HPDE6-E6E7 (cell line): ENCODE data around the gene TACR2.

ENCODE experiments used
- DNase-seq: peaks from one replicate; pipeline ENCODE4 v3.0.0; 2011; ENCODE audit warnings: missing footprints; ENCODE audit errors: extremely low spot score

The TACR2 gene

GRCh38 chr10:69403066-69403465 is 13.7 kb downstream of the TACR2 start:
- DNase-seq: no peak

- no peak for DNase-seq
Measured at GRCh38 chr10:69402386-69402785, 14.3 kb downstream of the TACR2 start.

- DNase-seq: no peak
Measured at GRCh38 chr10:69401416-69401815, 15.3 kb downstream of the TACR2 start.

GRCh38 chr10:69400936-69401335 is 15.8 kb downstream of the TACR2 start:
- no peak for DNase-seq

GRCh38 chr10:69398466-69398865 is 18.3 kb downstream of the TACR2 start:
- no peak for DNase-seq

- no peak for DNase-seq
Measured at GRCh38 chr10:69397972-69398371, 18.7 kb downstream of the TACR2 start.

- no peak for DNase-seq
Measured at GRCh38 chr10:69394020-69394419, 22.7 kb downstream of the TACR2 start.

- DNase-seq: peak; percentile 74
Measured at GRCh38 chr10:69392481-69393000, 24.2 kb downstream of the TACR2 start.

- no peak for DNase-seq
Measured at GRCh38 chr10:69391158-69391557, 25.6 kb downstream of the TACR2 start.

- DNase-seq: peak; percentile 69
Measured at GRCh38 chr10:69389827-69390490, 26.8 kb downstream of the TACR2 start.

- no peak for DNase-seq
Measured at GRCh38 chr10:69388488-69388887, 28.2 kb downstream of the TACR2 start.

- no peak for DNase-seq
Measured at GRCh38 chr10:69387500-69387899, 29.2 kb downstream of the TACR2 start.

GRCh38 chr10:69385454-69386350 is 31.0 kb downstream of the TACR2 start:
- peak; percentile 94 for DNase-seq

- DNase-seq: no peak
Measured at GRCh38 chr10:69384320-69384719, 32.4 kb downstream of the TACR2 start.

- DNase-seq: no peak
Measured at GRCh38 chr10:69383558-69383957, 33.2 kb downstream of the TACR2 start.

GRCh38 chr10:69382382-69383117 is 34.2 kb downstream of the TACR2 start:
- DNase-seq: peak; percentile 70

- DNase-seq: no peak
Measured at GRCh38 chr10:69379800-69380199, 36.9 kb downstream of the TACR2 start.

GRCh38 chr10:69377933-69378332 is 38.8 kb downstream of the TACR2 start:
- DNase-seq: no peak

- DNase-seq: no peak
Measured at GRCh38 chr10:69377191-69377590, 39.5 kb downstream of the TACR2 start.

GRCh38 chr10:69376662-69377061 is 40.1 kb downstream of the TACR2 start:
- no peak for DNase-seq

- DNase-seq: no peak
Measured at GRCh38 chr10:69375307-69376151, 41.2 kb downstream of the TACR2 start.
